Kasumi-1 (cell line): Measurements from ENCODE around the gene EED.

Experiments
- DNase-seq, 2 experiments: peaks; one replicate each; lab custom pipeline; 2025; lab: John Stamatoyannopoulos, UW

Gene EED

DNA sequence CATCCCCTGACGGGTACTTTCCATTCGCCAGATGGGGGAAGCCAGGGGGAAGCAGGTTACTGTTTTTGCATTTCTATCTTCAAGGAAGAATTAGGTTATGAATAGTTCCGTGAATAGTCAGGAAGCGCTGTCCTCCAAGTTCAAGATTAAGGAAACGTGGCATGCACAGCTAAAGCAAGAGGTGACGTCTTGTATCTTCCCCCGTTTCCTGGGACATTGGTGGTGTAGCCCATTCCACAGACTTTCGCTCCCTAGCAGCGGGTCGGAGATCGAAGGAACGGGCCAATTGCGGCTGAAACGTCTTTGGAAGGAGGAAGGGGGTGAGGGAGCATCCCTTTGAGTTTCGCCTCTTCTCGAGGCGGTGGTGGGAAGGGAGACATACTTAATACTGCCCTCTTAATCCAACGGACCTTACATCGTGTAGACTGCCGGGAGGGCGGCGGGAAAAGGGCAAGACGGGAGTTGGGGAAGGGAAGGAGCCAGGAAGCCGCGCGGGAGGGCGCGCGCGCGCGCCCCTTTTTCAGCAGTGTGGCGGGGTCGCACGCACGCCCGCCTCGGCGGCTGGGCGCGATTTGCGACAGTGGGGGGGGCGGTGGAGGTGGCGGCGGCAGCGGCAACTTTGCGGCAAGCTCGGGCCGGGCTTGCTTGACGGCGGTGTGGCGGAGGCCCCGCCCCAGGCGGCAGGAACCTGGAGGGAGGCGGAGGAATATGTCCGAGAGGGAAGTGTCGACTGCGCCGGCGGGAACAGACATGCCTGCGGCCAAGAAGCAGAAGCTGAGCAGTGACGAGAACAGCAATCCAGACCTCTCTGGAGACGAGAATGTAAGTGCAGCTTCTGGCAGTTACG lies at the start of gene EED:
Gene EED, plus strand, starts transcription at position 232 of the 847 bp plus-strand sequence. Its CDS starts 477 bp downstream, at position 709.
- peak; percentile 95 to 97 for DNase-seq

DNA sequence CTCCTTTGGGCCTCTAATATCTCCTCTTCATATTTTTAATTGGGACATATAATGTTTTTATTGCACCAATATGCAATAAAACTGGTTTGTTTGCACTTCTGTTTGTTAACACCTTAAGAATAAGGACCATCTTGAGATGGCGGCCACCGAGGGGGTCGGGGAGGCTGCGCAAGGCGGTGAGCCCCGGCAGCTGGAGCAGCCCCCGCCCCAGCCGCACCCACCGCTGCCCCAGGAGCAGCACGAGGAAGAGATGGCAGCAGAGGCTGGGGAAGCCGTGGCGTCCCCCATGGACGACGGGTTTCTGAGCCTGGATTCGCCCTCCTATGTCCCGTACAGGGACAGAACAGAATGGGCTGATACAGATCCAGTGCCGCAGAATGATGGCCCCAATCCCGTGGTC lies 49.6 kb upstream of the EED start:
- DNase-seq, result no peak

- no peak for DNase-seq
Measured at GRCh38 chr11:86196085-86196696, 48.4 kb upstream of the EED start.

GRCh38 chr11:86196913-86197312 lies 47.6 kb upstream of the EED start:
- no peak for DNase-seq

DNA sequence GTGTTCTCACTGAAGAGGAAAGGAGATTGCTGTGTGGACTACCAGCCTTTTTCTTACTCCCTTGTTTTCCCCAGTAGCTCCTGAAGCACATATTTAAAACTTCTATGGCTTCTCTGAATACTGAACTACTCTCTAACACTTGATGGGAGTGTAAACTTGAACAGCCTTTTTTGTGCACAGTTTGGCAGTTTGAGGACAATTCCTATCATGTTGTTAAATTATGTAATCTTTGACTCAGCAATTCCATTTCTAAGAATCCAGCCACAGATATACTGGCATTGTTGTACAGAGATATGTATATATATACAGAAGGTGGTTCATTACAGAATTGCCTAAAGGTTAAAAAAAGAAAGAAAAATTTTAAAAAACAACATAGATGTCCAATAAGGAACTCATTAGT lies 47.1 kb upstream of the EED start:
- DNase-seq, result no peak

- no peak for DNase-seq
Measured at GRCh38 chr11:86198139-86198538, 46.4 kb upstream of the EED start.

DNA sequence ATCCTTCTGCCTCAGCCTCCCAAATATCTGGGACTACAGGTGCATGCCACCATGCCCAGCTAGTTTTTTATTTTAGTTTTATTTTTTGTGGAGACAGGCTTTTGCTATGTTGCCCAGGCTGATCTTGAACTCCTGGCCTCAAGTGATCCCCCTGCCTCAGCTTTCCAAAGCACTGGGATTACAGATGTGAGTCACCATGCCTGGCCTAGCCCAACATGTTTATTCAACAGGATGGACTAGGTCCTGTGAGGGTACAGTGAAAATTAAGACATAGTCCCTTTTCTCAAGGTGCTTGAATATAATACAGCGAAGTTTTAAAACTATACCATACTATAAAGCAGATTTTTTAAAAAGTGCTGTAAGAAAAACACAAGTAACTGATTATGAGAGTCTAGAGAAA lies 45.2 kb upstream of the EED start:
- DNase-seq, result no peak

DNA sequence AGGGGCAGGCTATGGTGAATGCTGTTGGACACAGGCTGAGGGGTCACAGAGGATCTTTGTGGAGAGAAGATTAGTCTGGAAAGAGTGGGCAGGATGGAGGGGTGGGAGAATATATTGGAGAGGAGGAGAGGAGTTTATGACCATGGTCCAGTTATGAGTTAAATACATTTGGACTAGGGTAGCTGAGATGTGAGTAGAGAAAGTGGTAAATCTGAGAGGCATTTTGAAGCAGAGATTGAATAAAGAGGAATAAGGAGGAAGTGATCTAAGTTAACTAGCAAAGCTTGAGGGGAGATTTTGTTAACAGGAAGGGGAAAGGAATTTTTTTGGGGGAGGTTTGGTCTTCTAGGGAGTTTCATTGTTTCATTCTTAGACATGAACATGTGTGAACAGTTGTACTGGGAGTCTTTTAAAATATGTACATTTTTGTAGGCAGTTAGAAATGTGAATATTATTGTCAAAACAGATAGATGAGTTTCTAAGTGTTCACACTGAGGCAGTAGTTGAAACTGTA lies 43.1 kb upstream of the EED start:
- no peak for DNase-seq

GRCh38 chr11:86202013-86202336 lies 42.6 kb upstream of the EED start:
- peak; percentile 47 to 76 for DNase-seq

DNA sequence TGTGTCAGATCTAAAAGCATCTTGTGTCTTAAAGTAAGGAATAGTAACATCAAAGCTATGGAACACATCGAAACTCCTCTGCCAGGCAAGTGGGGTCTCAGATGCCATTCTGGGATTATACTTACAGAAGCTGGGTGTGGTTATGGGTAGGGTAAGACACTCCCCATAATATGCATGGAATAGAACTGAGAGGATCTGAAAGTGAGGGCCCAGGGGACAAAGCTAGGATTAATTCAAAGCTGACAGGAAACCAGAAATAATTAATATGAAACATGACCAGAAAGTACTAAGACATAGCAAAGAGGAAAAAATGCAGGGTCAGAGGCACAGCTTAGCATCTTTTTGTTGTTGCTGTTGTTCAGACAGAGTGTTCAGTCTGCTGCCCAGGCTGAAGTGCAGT lies 40.2 kb upstream of the EED start:
- DNase-seq, result no peak

- no peak for DNase-seq
Measured at GRCh38 chr11:86205421-86206336, 38.9 kb upstream of the EED start.

GRCh38 chr11:86206337-86206695 lies 38.2 kb upstream of the EED start:
- DNase-seq, result no peak

DNA sequence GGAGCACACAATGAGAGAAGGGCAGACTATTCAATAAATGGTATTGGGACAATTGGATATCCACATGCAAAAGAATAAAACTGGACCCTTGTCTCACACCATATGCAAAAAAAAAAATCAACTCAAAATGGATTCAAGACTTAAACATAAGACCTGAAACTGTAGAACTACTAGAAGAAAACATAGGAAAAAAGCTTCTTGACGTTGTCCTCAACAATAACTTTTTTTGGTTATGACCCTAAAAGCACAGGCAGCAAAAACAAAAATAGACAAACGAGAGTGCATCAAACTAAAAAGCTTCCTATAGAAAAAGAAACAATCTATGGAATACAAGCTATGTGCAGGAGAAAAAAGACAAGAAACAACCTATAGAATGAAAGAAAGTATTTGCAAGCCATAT lies 37.1 kb upstream of the EED start:
- DNase-seq, result no peak

- DNase-seq, result peak in 1 of 2 experiments; percentile 37
Measured at GRCh38 chr11:86208572-86208971, 36.0 kb upstream of the EED start.

GRCh38 chr11:86209806-86210657 lies 34.5 kb upstream of the EED start:
- no peak for DNase-seq

- DNase-seq, result no peak
Measured at GRCh38 chr11:86210898-86211297, 33.7 kb upstream of the EED start.

DNA sequence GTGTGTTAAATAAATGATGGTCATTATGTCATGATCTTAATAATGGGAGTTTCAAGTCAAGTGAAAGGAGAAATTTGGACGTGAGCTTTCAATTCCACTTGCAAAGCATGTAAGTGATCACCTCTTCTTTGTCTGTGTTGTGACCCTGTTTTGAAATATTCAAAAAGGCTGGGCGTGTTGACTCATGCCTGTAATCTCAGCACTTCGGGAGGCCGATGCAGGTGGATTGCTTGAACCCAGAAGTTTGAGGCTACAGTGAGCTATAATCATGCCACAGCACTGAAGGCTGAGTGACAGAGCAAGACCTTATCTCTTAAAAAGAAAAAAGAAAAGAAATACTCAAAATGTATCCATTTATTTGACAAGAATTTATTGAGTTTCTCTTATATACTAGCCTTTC lies 32.9 kb upstream of the EED start:
- no peak for DNase-seq

- DNase-seq, result no peak
Measured at GRCh38 chr11:86212019-86212611, 32.4 kb upstream of the EED start.

- DNase-seq, result peak; percentile 22 to 38
Measured at GRCh38 chr11:86214710-86215109, 29.8 kb upstream of the EED start.

DNA sequence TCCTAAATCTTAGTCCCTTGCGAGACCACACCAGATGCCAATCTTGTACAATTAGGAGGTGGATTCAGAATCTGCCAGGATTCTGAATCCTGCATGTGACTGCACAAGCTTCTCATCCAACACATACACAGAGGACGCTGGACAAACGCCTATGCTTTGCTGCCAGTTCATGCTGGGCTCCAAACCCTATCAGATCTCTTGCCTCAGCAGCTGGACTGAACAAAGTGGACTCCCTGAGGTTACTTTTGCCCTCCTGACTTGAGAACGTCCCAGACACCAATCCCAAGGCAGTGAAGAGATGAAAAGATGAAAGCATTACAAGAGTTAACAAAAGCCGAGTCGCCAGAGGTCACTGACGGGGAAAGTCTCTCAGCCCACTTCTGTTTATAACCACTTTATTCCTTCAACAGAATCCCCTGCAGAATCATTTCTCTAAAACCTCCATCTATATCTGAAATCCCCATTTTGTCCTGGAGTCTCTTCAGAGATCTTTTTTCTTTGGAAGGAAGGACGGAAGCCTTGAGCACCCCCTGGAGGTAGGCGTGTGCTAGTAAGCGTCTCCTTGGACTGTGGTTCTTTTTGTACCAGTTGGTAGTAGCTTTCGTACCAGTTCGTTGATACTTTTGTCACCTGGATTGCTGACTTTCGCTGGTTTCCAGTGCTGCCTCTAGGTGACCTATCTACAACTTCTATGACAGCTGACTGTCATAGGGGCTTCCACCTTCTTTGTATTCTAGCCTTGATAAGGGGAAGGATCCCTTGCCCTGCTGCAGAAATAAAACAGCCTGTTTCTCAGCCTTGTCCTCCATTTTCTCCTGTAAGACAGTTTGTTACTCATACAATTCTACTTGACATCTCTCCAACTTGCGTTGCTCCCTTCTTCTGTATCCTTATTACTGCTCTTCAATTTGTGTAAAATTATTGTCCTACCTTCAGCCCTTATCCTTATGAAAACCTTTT lies 26.1 kb upstream of the EED start:
- peak; percentile 82 to 90 for DNase-seq
